ENCODE data around the gene CACNG4. TPM values are rescaled to one million over a fixed set of nuclear protein-coding genes. Genes with fewer than 3 reads are reported as not detected.

CACNG4 gene
- total RNA-seq, 4 donors from 2014 or later = 1.7 to 12.5 (median 2.9) TPM

DNA sequence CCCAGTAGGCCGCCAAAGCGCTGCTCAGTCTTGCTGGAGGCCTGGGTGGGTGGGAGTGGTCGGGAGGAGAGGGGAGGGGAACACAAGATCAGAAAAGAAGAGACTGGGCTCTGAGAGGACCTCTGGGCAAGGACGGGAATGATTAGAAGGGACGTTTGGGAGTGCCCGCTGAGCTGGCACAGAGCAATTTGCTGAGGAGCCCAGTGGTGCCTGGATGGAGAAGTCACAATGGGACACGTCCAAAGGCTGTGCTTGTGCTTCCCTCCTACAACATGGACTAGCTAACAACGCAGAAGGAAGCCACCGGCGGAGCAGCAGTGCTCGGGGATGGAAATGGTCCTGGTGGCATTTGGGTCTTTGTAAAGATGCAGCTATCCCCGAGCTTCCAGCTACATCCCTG, 45.6 kb upstream of the CACNG4 start:
- intact Hi-C loops (cut with DNase I) = no loop called here
- no peaks in the 10 kb centered on the region for H3K4me1 ChIP-seq
- WGBS = 90% methylated on average over 12 of the region's 12 CpGs
- H3K36me3 ChIP-seq = no peaks in the 10 kb centered on the region
- TF ChIP-seq EP300 (IDR thresholded peaks at IDR 0.05) (no peak), CTCF (IDR thresholded peaks at IDR 0.05) (no peak), POLR2A (IDR thresholded peaks at IDR 0.05; ENCODE audit: low read depth) (no peak), POLR2AphosphoS5 (IDR thresholded peaks at IDR 0.05) (no peak)
- no peak overlapping the region for H3K4me3 ChIP-seq
- no peak overlapping the region for H3K27ac ChIP-seq (replicated peaks in 1 of 4)
- peaks cover 0 to 12% (median 7%) of the 10 kb centered on the region in 4 donors for H3K9me3 ChIP-seq
- no peak for DNase-seq (ENCODE audit: extremely low spot score)
- H3K27me3 ChIP-seq = peaks cover 0 to 17% (median 0%) of the 10 kb centered on the region in 4 donors

- 75% methylated on average over 9 of the region's 9 CpGs for WGBS
- no peak for TF ChIP-seq EP300 (IDR thresholded peaks at IDR 0.05)
- no peak for TF ChIP-seq POLR2AphosphoS5 (IDR thresholded peaks at IDR 0.05)
- TF ChIP-seq POLR2A (IDR thresholded peaks at IDR 0.05; ENCODE audit: low read depth) = no peak
- TF ChIP-seq CTCF (IDR thresholded peaks at IDR 0.05) = no peak
- Histone ChIP-seq H3K4me3 (no peak overlapping the region), H3K36me3 (no peaks in the 10 kb centered on the region), H3K9me3 (peaks cover 0 to 12% (median 7%) of the 10 kb centered on the region in 4 donors), H3K27me3 (peaks cover 0 to 6% (median 0%) of the 10 kb centered on the region in 4 donors), H3K4me1 (no peaks in the 10 kb centered on the region), H3K27ac (replicated peaks in 1 of 4) (no peak overlapping the region)
- intact Hi-C loops (cut with DNase I) = no loop called here
- no peak for DNase-seq (ENCODE audit: extremely low spot score)
These were observed 44.1 kb upstream of the CACNG4 start for GRCh38 chr17:66920435-66920834.

DNA sequence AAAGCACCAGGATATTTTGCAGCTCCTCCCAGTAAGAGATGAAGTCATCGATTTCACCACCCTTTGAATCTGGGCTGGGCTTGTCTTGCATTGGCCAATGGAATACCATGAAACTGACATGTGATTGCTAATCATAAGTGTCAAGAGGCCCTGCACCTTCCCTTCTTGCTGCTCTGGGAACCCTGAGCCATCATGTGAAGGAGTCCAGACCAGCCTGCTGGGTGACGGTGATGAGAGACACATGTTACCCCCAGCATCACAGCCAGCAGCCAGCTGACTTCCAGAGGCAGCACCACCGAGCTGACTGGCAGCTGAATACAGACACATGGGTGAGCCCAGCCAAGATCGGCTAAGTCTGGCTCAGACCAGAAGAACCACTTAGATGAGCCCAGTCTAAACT, 43.6 kb upstream of the CACNG4 start:
- no peaks in the 10 kb centered on the region for H3K4me1 ChIP-seq
- H3K27ac ChIP-seq (replicated peaks in 1 of 4) = no peak overlapping the region
- H3K36me3 ChIP-seq = no peaks in the 10 kb centered on the region
- H3K4me3 ChIP-seq = no peak overlapping the region
- peaks cover 0 to under 1% (median 0%) of the 10 kb centered on the region in 4 donors for H3K27me3 ChIP-seq
- TF ChIP-seq EP300 (IDR thresholded peaks at IDR 0.05) = no peak
- TF ChIP-seq CTCF (IDR thresholded peaks at IDR 0.05) = no peak
- no peak for TF ChIP-seq POLR2A (IDR thresholded peaks at IDR 0.05; ENCODE audit: low read depth)
- no peak for TF ChIP-seq POLR2AphosphoS5 (IDR thresholded peaks at IDR 0.05)
- DNase-seq (ENCODE audit: extremely low spot score) = no peak
- H3K9me3 ChIP-seq = peaks cover 0 to 12% (median 7%) of the 10 kb centered on the region in 4 donors
- intact Hi-C loops (cut with DNase I) = no loop called here
- WGBS = 79% methylated on average over 4 of the region's 4 CpGs

DNA sequence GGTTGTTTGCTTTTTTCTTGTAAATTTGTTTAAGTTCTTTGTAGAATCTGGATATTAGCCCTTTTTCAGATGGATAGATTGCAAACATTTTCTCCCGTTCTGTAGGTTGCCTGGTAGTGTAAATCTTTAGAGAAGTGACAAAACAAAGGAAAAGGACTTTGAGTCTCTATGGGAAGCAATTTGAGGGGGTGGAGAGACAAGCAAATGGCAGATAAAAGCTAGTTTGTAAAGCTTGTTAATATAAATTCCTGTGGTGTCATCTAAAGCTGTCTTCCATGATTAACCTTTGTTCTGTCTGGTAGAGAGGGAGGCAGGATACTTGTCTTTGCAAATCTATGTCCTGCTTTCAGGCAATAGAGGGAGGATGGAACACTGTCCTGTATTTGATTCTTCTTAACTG, 40.6 kb upstream of the CACNG4 start:
- Histone ChIP-seq H3K9me3 (peaks cover 0 to 11% (median 6%) of the 10 kb centered on the region in 4 donors), H3K4me3 (no peak overlapping the region), H3K27me3 (peaks cover 0 to 4% (median 0%) of the 10 kb centered on the region in 4 donors), H3K36me3 (no peaks in the 10 kb centered on the region), H3K4me1 (no peaks in the 10 kb centered on the region), H3K27ac (replicated peaks in 1 of 4) (no peak overlapping the region)
- TF ChIP-seq CTCF (IDR thresholded peaks at IDR 0.05) (no peak), POLR2A (IDR thresholded peaks at IDR 0.05; ENCODE audit: low read depth) (no peak), EP300 (IDR thresholded peaks at IDR 0.05) (no peak), POLR2AphosphoS5 (IDR thresholded peaks at IDR 0.05) (no peak)
- WGBS = 61% methylated on average over 1 of the region's 1 CpG
- DNase-seq (ENCODE audit: extremely low spot score) = no peak
- intact Hi-C loops (cut with DNase I) = no loop called here

All from esophagus muscularis mucosa (tissue), 4 donors.